Tibial artery (tissue), 4 donors: ENCODE measurements around the gene NEDD9.

ENCODE experiments used
- DNase-seq, 2 donors: peaks; one replicate each; pipeline ENCODE4 v3.0.0-alpha.2; 2019
- H3K27ac ChIP-seq, 2 donors: fragments of 200-600 bp; sonication (generic) in 1 of 2; 1 replicate in 1 of 2; 2 replicates in 1 of 2; pipeline ENCODE4 v1.5.1; 2018 to 2019; ENCODE audit warnings: mild to moderate bottlenecking in 1 of 2
- H3K27me3 ChIP-seq, 2 donors: fragments of 200-600 bp; sonication (generic) in 1 of 2; one replicate each; pipeline versions ENCODE4 v1.5.1 to v1.6.0; 2016 to 2019
- H3K36me3 ChIP-seq, 3 donors: fragments of 200-600 bp; sonication (generic) in 2 of 3; one replicate each; pipeline ENCODE4 v1.5.1; 2016 to 2019; ENCODE audit warnings: mild to moderate bottlenecking in 2 of 3
- H3K4me1 ChIP-seq, 4 donors: fragments of 200-600 bp; sonication (generic) in 2 of 4; 1 replicate in 3 of 4; 2 replicates in 1 of 4; pipeline ENCODE4 v1.5.1; 2016 to 2019
- H3K4me3 ChIP-seq, 2 donors: fragments of 200-600 bp; sonication (generic) in 1 of 2; 1 replicate in 1 of 2; 2 replicates in 1 of 2; pipeline ENCODE4 v1.5.1; 2018 to 2019; ENCODE audit warnings: mild to moderate bottlenecking in 2 of 2
- H3K9me3 ChIP-seq, 3 donors: fragments of 200-600 bp; sonication (generic) in 1 of 3; one replicate each; pipeline ENCODE4 v1.5.1; 2016 to 2019
- CTCF ChIP-seq, 2 experiments: fragments of 200-600 bp in 1 of 2; fragments of 450-650 bp in 1 of 2; IDR thresholded peaks; one replicate each; pipeline ENCODE4 v1.5.1; 2017 to 2019; ENCODE audit warnings: antibody characterized with exemption in 2 of 2, mild to moderate bottlenecking in 1 of 2, moderate library complexity in 1 of 2
- intact Hi-C: fragments of 100-400 bp; cut with DNase I; formaldehyde crosslinking; loops from one replicate; pipeline ENCODE4 v1.15.0; 2023; ENCODE audit warnings: low total_unique reads

NEDD9 gene

DNA sequence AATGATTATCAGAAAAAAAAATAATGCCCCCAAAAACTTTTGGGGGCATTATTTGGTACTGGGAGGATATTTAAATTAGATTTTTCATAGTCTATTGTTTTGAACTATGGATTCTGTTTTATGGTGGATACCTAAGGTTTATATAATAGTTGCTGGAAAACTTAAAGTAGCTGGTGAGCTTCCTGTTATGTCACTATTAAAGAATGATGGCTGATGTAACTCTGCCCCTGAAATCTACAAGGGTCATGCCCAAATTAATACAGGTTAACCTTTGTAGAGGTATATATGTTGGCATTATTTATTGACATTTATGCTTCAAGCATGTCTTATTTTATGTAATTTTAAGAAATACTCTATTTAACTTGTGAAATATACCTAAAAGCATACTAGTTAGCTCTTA, 95.7 kb downstream of the NEDD9 start:
- DNase-seq, result no peak
- intact Hi-C loops, result no loop called here
- no peak overlapping the region for H3K4me3 ChIP-seq
- H3K36me3 ChIP-seq, result peaks cover 13 to 19% (median 14%) of the 10 kb centered on the region in 3 donors
- no peaks in the 10 kb centered on the region for H3K27me3 ChIP-seq
- H3K9me3 ChIP-seq, result no peaks in the 10 kb centered on the region
- peaks cover 0 to 6% (median 0%) of the 10 kb centered on the region in 4 donors for H3K4me1 ChIP-seq
- H3K27ac ChIP-seq, result no peak overlapping the region
- TF ChIP-seq CTCF (IDR thresholded peaks at IDR 0.05), result no peak
